ENCODE measurements around the gene MAGI1.

Gene MAGI1

DNA sequence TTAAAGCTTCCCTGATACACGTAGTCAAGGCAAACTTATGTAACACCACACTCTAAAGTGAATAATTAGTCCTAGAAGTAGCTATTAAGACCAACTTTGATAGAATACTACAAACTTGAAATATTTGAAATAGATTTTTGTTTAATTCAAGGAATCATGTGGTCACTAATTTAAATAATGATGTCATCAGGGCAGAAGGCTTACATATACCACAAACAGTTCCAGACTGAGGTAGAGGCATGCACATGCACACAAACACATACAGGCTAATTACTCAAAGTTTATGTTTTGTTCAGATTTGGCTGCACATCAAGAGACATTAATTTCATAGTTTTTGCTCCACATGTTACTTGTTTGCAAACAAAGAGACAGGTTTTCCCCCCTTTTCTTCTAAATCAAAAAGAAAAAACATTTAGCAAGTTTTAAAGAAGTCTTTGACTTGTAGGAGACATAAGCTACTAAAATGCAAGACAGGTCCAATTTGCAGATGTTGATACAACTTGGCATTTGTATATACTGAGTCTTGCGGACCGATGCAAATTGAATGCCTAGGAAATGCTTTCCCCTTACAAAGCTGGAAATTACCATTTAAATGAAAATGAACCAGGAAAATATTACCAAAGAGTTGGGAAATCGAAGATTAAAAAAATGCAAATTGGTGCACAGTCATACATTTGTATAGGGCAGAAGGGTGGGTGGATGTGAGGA is 594.8 kb downstream of the MAGI1 start:
- DNase-seq, result no peak

DNA sequence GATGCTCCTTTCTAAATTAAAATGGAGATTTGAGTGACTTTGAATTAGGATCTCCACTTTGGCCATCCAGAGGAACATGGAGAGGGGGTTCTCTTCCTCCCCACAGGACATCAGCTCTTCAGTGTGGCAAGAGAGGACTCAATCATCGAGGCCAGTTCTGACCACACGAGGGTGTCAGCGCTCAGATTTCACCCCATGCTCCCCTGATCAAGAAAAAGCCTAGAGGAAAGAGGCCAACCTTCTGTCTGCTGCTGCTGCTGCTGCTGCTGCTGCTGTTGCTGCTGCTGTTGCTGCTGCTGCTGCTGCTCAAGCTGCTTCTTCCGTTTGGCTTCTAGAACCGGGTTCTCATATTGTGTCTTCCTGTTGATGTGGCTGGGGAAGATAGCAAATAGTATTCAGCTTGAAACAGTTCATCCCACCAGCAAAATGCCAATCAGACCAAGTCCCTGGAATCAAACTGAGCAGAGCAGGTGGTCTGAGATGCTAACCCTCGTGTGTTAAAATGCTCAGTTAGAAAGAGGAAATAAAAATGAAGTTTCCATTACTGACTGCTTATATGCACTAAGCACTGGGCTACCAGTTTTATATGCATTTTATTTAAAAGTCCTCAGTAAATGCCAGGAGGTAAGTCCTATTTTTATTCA is 599.0 kb downstream of the MAGI1 start:
- DNase-seq, result peak in 1 of 2 experiments; percentile 13

DNA sequence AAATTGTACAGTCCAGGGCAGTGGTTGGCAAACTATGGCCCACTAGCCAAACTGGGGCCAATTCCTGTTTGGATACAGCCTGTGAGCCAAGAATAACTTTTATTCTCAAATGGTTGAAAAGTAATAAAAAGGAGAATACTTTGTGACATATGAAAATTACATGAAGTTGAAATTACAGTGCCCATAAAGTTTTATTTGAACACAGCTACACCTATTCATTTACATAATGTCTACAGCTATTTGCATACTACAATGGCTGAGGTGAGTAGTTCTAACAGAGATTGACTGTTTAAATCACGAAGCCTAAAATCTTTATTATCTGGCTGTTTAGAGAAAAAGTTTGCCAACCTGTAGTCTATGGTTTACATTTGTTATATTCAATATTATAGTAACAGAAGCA is 600.1 kb downstream of the MAGI1 start:
- no peak for DNase-seq

DNA sequence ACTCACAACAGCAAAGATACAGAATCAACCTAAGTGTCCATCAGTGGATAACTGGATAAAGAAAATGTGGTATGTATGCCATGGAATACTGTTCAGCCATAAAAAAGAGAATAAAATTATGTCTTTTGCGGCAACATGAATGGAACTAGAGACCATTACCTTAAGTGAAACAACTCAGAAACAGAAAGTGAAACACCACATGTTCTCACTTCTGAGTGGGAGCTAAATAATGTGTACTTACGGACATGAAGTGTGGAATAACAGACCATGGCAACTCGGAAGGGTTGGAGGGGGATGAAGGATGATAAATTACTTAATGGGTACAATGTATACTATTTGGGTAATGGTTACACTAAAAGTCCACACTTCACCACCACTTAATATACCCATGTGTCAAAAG is 600.6 kb downstream of the MAGI1 start:
- no peak for DNase-seq

DNA sequence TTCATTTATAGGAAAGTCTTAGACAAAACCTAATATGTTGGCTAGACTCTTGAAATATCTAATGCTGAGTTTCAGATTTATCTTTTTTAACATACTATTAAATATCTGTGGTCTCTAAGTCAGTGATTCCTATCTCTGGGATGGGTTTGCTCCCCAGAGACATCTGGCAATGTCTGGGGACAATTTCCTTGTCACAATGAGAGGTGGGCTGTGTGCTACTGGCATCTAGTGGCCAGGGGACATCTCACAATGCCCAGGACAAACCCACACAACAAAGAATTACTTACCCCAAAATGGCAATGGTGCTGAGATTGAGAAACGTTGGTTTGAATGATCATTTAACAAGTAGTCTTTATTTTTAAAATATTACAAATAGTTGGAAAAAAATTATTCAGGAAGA is 602.1 kb downstream of the MAGI1 start:
- no peak for DNase-seq

DNA sequence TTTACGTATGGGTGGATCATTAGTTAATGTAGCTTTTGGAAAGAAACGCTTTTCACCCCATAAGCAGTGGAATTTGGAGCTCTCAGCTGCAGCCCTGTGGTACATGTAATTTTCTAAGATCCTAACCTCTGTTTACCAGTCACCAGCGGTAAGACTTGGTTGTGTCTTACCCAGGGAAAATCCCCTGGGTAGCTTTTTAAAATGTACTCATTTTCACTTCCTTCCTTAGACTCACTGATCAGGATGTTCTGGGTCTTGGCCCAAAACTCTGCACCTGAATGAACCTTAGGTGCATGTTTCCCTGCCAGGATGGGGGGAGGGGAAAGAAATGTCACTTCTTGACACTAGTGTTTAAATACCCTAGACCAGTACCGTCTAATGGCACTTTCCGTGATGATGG is 605.2 kb downstream of the MAGI1 start:
- no peak for DNase-seq

DNA sequence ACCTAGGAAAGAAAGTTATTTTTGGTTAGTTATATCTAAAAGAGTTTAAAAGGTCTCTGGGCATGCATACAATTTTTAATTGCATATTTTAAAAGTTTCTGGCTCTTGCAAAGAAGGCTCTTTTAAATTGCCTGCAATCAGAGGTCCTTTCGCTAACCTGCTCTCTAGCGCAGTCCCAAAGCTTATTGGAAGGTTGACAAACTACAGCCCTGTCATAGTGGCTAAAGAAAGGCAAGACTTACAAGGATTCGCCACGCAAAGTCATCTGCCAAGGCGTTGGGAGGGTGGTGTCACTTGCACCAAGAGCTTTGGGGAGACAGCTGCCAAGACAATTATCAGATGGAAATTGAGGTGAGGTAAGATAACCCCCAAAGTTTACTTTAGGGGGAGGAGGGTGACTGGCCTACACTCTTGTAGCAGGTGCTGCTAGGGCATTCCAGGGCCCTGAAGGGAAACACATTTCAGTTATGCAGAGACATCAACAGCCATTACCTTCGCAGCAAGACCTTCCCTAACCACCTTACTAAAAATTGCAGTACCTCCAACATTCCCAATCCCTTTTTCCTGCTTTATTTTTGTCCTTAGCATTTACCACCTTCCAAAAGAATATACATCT is 606.2 kb downstream of the MAGI1 start:
- DNase-seq, result no peak

DNA sequence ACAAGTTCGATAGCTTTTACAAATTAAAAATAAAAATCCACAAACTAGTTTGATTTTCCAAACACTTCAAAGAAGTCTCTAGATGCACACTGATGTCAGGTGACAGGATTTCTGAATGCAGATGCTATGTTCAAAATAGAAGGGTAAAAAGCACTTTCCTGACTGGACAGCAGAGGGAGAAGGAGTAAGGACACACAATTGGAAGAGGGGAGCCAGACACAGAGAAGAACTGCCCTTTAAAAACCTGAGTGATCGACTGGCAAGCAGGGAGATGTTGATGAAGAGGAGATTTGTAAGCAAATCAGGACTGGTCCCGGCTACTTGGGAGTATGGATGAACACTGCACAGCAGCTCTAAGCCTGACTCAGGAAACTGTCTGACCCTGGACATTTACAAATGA is 612.8 kb downstream of the MAGI1 start:
- peak in 1 of 2 experiments; percentile 19 for DNase-seq

DNA sequence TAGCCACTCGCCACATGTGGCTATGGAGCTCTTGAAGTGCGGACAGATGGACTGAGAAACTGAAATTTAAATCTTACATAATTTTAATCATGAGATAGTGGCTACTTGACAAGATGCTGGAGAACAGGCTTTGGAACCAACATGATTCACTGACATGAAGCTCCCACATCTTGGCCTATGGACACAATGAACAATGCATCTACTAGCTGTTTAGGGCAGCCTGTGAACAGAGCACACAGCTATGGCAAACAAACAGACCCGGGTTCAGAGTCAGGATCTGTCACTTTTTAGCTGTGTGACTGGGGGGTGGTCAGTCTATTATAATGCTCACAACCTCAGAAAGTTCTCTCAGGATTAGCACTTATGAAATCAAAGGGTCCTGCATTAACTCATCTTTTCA is 616.6 kb downstream of the MAGI1 start:
- DNase-seq, result no peak

DNA sequence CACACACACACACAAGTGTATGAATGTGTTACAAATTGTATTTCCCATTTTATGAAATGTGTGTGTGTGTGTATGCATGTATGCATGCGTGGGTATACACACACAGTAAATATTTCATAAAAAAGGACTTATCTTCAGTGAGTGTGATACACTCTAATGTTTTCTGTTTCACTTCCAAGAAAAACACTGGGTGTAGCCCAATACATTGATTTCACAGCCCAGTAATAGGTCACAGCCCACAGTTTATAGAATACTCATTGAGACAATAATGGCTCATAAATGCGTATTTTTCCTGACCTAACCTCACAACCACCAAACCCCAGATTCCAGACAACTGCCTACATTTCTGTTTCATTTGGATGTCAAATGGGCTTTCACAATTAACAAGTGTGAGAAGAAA is 619.5 kb downstream of the MAGI1 start:
- DNase-seq, result no peak

DNA sequence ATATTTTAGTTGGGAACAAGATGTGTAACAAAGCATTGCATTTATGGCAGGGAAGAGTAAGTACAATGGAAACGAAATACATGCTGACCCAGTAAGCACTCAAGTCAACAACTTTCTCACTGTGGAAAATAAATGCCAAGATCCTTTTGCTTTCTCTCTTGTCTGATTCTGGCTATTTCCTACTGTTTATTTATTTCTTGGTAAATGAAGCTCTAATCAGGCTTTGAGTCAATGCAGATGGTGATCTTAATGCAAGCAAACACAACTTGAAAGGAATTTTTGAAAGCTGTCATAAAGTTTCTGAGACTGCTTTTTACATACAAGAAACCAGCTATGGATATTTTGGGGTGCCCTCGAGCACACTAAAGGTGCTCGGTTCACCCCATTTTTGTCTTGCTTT is 624.8 kb downstream of the MAGI1 start:
- DNase-seq, result no peak

DNA sequence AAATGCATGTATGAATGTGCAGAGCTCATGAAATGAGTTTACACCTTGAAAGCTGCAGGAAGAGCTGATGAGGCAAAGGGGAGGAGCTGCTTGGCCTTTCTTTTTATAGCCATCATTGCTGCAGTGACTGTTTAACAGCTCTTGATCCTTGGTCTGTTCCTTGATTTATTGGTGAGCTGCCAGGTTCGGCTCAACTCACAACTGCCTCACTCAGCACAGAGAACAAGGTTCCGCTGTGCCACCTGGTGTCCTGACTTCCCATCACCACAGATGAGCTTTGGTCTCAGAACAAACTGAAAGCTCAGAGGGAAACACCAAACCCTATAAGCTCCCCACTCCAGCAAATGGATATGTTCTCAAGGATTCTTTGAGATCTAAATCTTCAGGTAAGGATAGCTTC is 626.1 kb downstream of the MAGI1 start:
- no peak for DNase-seq

DNA sequence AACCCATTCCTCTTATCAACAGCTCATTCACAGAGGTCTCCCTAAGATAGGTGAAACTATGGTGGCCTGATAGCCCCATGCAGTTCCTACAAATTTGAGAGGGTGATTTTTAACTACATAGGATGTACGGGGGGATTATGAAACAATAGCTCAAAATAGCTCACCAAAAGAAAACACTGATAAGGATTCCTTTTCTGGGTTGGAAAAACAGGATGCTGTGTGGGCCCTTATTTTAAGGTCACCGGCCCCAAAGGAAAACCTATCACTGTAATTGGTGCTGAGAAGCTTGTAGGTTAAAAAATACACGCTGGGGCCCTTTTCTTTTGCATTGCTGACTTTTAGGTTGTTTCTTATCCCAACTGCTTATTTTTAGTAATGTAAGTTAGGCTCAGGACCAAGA is 627.4 kb downstream of the MAGI1 start:
- no peak for DNase-seq

DNA sequence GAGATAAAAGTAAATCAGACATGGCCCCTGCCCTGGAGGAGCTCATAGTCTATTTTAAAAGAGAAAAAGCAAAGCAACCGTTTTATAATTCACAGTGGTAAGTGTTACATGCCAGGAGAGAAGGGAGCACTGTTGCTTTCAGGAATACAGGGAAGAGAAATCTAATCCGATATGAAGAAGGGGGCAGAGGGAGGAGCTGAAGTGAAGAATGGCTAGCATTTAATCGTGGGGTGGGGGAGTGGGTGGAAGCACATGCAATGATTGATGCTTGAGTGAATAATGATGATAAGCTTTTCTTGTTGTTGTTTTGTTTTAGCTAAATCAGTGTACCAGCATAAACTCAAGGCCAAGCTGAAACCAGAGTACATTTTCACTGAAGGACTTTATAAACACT is 629.5 kb downstream of the MAGI1 start:
- DNase-seq, result no peak

DNA sequence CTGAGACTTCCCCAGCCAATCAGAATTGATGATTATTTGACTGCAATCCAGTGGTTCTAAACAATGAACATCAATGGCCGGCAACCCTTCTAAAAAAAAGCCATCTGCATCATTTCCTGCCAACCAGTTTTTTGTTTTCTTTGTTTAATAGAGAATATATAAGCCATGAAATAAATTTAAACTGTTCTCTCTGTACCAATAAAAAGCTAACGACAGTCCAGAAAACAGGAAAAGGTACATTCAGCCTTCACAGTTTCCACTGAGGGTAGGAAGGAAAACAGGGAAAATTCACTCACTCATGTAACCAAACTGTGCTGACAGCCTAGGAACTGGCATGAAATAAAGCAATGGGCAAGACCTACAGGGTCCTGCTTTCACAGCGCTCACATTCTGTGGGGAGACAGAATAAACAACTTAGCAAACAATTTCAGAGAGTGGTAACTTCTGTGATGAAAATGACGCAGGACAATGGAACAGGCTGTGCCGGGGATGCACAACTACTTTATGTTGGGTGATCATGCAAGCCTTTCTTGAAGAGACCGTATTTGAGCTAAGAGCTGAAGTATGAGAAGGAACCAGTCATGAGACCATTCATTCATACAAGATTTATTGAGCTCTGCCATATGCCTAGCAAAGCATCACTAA is 630.1 kb downstream of the MAGI1 start:
- DNase-seq, result no peak

DNA sequence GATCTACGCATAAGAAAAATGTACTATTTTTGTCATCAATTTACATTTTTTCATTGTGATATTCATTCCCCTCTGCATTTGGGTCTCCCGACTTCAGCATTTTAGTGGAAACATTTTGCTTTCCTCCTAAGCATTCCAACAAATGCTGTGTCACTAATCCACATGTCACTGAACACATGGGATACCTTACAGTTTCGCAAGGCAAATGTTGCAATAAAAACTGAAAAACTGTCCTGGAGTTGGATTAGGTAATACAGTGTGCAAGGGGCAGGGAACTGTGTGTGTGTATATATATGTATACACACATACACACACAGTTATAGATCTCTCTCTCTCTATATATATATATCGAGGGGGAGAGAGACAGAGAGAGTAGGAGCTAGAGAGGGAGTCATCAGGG is 632.2 kb downstream of the MAGI1 start:
- DNase-seq, result no peak

DNA sequence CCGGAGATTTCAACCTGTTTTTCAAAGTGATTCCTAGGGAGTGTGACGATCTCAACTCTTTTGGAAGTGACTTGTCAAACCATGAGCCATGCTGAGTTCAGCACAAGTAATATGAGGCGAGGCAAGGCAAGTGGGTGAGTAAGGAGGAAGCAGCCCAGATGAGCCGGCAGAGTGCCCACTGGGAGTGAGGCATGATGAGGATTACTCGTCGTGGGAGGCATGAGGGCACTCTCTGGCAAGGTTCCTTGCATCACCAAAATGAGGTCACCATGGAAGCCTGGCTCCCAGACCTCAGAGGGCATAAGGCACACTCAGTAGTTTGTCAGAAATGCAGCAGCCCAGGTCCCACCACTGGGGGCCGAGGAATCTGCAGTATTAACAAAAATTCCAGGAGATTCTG is 636.1 kb downstream of the MAGI1 start:
- peak in 1 of 2 experiments; percentile 25 for DNase-seq

DNA sequence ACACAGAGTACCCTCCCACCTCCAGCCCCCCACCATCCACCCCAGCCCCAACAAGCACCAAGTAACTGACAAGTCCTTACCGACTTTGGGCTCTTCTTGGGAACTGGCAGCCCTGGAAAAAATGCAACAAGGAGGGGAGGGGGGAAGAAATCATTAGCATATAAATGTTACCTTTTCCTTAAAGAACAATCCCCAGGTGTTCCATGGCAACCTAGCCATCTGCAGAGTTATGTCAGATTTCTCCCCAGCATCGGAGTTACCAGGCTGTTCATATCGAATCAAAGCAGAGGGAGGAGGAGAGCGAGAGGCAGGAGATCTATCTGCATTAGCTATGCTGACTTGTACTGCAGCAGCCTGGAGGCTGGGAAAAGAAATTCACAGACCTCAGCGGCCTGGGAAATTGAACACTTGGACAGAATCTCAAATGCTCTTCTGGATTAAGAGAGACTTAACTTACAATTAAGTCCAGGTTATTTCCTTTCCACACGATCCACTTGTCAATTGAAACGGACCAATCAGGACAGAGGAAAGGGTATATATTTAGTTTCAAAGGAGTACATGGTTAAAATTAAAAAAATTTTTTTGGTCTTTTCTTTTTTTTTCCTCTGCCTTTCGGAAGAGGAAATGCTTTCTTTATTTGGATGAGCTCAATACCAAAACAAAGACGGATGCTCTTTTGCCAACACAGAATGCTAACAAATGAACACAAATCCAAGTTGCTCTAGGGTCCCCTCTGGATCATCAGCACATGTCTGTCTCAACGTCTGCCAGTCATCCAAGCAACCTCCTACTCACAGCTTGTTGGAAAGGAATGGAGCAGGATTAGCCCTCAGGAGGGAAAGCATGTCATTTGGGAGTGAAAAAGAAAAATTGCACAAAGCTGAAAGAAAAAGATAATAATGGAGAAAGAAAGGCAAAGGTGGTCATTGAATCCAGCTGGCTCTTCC is 637.1 kb downstream of the MAGI1 start:
- DNase-seq, result no peak

DNA sequence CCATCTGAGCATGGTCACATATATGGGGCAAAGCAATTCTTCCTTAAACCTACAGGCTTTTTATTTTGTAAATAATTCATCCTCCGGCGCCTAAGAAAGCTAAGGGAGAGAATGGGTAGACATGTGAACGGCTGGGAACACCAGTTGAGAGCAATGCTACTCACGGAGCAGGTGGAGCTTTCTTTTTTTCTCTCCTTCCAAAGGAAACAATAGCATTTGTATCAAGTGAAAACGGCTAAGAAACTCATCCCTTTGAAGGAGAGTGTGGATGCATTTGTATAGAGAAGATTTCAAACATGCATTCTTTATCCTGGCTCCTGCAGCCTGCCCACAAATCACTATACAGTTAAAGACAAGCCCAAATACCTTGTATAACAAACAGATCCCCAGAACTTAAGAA is 637.8 kb downstream of the MAGI1 start:
- no peak for DNase-seq

DNA sequence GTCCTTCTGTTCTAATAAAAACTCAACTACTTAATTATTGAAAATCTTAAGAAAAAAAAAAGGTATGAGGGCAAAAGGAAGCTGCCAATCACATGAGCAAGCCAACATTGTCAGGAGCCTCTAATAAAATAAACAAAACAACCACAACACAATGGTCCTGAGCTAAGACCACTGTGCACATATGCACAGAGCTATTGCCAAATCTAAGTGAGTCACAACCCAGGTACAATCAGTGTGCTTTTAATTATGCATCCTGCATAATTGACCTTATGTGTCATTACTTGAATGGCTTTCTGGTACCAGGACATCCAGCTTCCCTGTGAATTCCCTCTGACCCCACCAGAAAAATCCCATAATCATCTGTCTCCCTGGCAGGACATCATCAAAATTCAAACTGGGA is 639.8 kb downstream of the MAGI1 start:
- DNase-seq, result no peak

DNA sequence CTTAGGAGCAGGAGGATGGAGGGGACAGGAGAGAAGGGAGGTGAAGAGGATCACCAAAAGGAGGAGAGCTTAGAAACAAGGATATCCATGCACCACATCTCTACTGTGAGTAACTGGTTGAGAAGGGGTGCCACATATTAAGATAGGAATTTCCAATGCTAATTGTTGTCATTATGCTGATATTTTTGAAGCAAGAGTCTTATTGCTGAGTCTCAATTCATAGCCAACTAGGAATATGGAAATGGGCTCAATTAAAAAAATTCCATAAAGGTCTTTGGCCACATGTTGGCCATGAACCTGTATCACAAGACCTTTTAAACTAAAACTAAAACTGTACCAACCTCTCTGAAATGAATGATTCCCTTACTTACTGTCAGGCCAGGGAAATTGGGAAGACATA is 642.6 kb downstream of the MAGI1 start:
- no peak for DNase-seq

DNA sequence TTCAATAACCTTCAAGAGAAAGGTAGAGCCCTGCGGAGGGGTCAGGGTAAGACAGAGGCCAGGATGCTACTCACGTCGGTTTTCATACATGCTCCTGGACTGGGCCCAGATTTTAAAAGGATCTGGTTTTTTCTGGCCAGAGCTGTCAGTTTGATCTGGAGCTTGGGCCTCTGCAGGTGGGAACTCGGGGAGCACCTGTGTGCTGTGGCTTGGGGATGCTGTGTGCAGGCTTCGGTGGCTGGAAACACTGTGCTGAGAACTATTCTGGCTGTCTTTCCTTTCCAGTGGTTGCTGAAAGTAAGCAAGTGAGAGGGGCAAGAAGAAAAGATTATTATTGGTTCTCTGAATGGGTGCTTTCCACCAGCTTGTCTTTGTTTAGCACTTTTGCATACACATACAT is 647.6 kb downstream of the MAGI1 start:
- no peak for DNase-seq

DNA sequence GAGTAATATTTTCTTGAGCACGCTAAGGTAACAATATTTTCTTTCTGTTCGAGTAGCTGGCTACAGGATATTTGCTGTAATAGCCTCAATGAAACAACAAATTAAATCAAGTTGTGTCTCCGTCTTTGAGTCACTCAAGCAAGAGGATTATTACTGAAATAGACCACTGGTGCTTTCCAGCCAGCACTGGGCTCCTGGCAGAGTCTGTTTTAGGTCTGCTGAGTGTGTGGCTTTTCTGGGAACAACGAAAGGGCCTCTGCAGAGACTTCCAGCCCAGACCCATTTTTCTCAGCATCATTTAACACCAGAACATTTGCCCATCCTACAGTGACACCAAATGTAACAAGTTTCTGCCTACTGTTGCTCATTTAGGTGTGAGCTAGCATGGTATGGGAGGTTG is 652.9 kb downstream of the MAGI1 start:
- DNase-seq, result no peak
